ENCODE results near the gene F8A2. TPM values are rescaled to one million over a fixed set of nuclear protein-coding genes. Genes with fewer than 3 reads are reported as not detected.

F8A2 gene
- total RNA-seq, 2 experiments from 2014 or later: not detected

GRCh38 chrX:155406429-155406828, 24.5 kb downstream of the F8A2 start:
- ATAC-seq (no peak), DNase-seq (no peak)
- no peak overlapping the region for H3K4me3 Mint-ChIP-seq
- no peak overlapping the region for H3K27ac Mint-ChIP-seq
- CTCF ChIA-PET: no interaction called here
- no peaks in the 10 kb centered on the region for H3K36me3 Mint-ChIP-seq (ENCODE audit: low read depth)
- POLR2A ChIA-PET: no interaction called here
- H3K4me1 Mint-ChIP-seq (ENCODE audit: low read depth): no peaks in the 10 kb centered on the region
- H3K9me3 Mint-ChIP-seq (ENCODE audit: insufficient read depth): peaks cover 14% of the 10 kb centered on the region
- no peaks in the 10 kb centered on the region for H3K27me3 Mint-ChIP-seq (ENCODE audit: low read depth)

- ChIA-PET CTCF (no interaction called here), POLR2A (no interaction called here)
- H3K27ac Mint-ChIP-seq: no peak overlapping the region
- H3K9me3 Mint-ChIP-seq (ENCODE audit: insufficient read depth): no peaks in the 10 kb centered on the region
- H3K4me3 Mint-ChIP-seq: no peak overlapping the region
- no peaks in the 10 kb centered on the region for H3K4me1 Mint-ChIP-seq (ENCODE audit: low read depth)
- no peak for ATAC-seq
- no peaks in the 10 kb centered on the region for H3K36me3 Mint-ChIP-seq (ENCODE audit: low read depth)
- DNase-seq: no peak
- H3K27me3 Mint-ChIP-seq (ENCODE audit: low read depth): no peaks in the 10 kb centered on the region
Observed at GRCh38 chrX:155417769-155418168, 35.9 kb downstream of the F8A2 start.

Small RNA genes within 50 kb of the gene (microRNA-seq; reads per million reads assigned to microRNA genes)
- gene MIR1184-2: not detected

Other genes starting within 250 kb of the F8A2 start
- 10 to 100 TPM; 64.2 to 65.1 TPM for gene VBP1, start 165.6 kb upstream of the F8A2 start, total RNA-seq
- 1 to 10 TPM; 7.2 to 7.5 TPM for gene RAB39B, start 117.6 kb upstream of the F8A2 start, total RNA-seq
- gene CLIC2, start 47.5 kb upstream of the F8A2 start, total RNA-seq: under 1 TPM in 1 of 2 experiments, not detected in 1; 0.16 TPM
- gene F8A3, start 76.5 kb downstream of the F8A2 start, total RNA-seq: 10 to 100 TPM in 1 of 2 experiments, 1 to 10 TPM in 1; 9.3 to 10.8 TPM
- gene SPRY3, start 230.5 kb downstream of the F8A2 start, total RNA-seq: under 1 TPM; 0.21 to 0.24 TPM
- gene TMLHE, start 230.9 kb downstream of the F8A2 start, total RNA-seq: 1 to 10 TPM; 9.2 TPM

Measured in activated CD8-positive, alpha-beta T cell treated with anti-CD3 and anti-CD28 coated beads, Interleukin-2, amount 10 ng/mL, durations not matched to agents 7 days and 5 days (primary cell).